Measurements from ENCODE around the gene SNRK.

GRCh38 chr3:43247561-43248184 lies 38.7 kb upstream of the SNRK start:
- TF ChIP-seq POLR2A (IDR thresholded peaks at IDR 0.05) (no peak), CTCF (IDR thresholded peaks at IDR 0.05) (no peak)

All from testis (tissue), 2 donors.